Activated naive CD4-positive, alpha-beta T cell treated with anti-CD3 and anti-CD28 coated beads for 36 hours (primary cell): ENCODE results near the gene RRP7A. TPM values are rescaled to one million over a fixed set of nuclear protein-coding genes. Genes with fewer than 3 reads are reported as not detected.
"Not testable (repeated sequence)": the region's sequence is repeated elsewhere in the genome, so short reads cannot be mapped to it uniquely, and the experiment has no call there.

Experiments
- CTCF ChIA-PET: fragments of 350-600 bp; sonication (Branson Sonifier 250); formaldehyde crosslinking; loops from one replicate; lab custom pipeline; 2021; ENCODE audit warnings: antibody characterized with exemption; lab: Charles Lee
- DNase-seq: peaks from one replicate; pipeline ENCODE4 v3.0.0-alpha.2; 2020
- H3K27ac Mint-ChIP-seq: one replicate; pipeline ENCODE4 v1.8.0; 2021; ENCODE audit warnings: mild to moderate bottlenecking, mixed read lengths
- H3K27me3 Mint-ChIP-seq: one replicate; pipeline ENCODE4 v1.8.0; 2021; ENCODE audit warnings: low read depth, mixed read lengths
- H3K36me3 Mint-ChIP-seq: one replicate; pipeline ENCODE4 v1.8.0; 2021; ENCODE audit warnings: low read depth, mixed read lengths
- H3K4me1 Mint-ChIP-seq: one replicate; pipeline ENCODE4 v1.8.0; 2021; ENCODE audit warnings: low read depth, mixed read lengths
- H3K4me3 Mint-ChIP-seq: one replicate; pipeline ENCODE4 v1.8.0; 2021; ENCODE audit warnings: mild to moderate bottlenecking, moderate library complexity, mixed read lengths
- H3K9me3 Mint-ChIP-seq: one replicate; pipeline ENCODE4 v1.8.0; 2021; ENCODE audit warnings: mixed read lengths
- intact Hi-C: fragments of 100-400 bp; cut with micrococcal nuclease; formaldehyde crosslinking; loops from one replicate; pipeline ENCODE4 v1.15.1; 2023
- total RNA-seq, 2 experiments: library from RNA; stranded (reverse); gene quantifications; one replicate each; pipeline ENCODE4 v1.2.3, GENCODE V29; 2021

RRP7A gene
- total RNA-seq, 2 experiments from 2014 or later, result 104 to 111 TPM

- H3K4me1 Mint-ChIP-seq, H3K36me3 Mint-ChIP-seq, H3K9me3 Mint-ChIP-seq, DNase-seq, H3K27ac Mint-ChIP-seq, intact Hi-C loops, H3K27me3 Mint-ChIP-seq, CTCF ChIA-PET, H3K4me3 Mint-ChIP-seq: not testable (repeated sequence)
Observed at GRCh38 chr22:42531401-42532084, 11.9 kb upstream of the RRP7A start.

DNA sequence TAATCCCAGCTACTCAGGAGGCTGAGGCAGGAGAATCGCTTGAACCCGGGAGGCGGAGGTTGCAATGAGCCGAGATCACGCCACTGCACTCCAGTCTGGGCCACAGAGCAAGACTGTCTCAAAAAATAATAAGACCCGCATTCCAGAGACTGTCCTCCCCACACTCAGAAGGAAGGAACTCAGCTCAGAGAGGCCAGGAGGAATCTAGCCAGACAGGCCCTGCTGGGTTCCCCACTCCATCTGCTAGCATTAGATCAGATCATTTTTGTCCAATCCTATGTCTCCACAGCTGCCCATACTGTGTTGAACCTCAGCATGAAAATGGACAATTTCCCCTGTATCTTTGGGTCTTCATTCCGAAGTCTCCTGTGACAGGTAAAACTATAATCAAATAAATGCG, 9.8 kb upstream of the RRP7A start:
- DNase-seq, H3K27ac Mint-ChIP-seq, H3K9me3 Mint-ChIP-seq, H3K4me1 Mint-ChIP-seq, intact Hi-C loops, CTCF ChIA-PET, H3K36me3 Mint-ChIP-seq, H3K27me3 Mint-ChIP-seq, H3K4me3 Mint-ChIP-seq: not testable (repeated sequence)

DNA sequence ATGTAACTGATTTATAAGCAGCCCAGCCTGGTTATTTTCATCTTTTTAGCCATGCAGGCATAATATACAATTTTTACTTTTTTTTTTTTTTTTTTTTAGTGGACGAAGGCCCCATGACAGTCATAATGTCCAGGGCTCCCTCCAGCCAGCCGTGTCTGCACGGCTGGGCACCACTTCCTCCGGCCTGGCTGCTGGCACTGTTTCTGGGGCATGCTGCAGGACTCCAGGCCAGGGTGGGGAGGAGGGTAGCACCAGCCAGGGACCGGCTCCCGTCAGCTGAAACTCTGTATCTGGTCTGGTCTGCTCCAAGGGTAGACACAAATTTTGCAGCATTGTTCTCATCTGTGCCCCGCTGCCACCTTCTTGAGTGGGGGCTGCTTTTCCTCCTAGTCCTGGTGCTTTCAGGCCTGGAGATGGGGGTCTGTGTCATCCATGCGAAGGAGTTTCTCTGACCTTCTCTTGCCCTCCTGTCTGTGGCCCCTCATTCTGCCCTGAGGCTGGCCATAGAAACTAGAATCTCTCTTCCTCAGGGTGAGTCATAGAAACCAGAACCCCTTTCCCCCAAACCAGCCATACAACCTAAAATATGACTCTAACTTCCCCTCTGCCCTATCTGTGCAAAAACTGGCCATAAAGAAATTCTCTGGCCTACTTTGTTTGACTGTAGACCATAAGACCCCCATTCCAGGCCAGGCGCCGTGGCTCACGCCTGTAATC, 9.2 kb upstream of the RRP7A start:
- H3K9me3 Mint-ChIP-seq, result no peaks in the 10 kb centered on the region
- CTCF ChIA-PET, result no interaction called here
- H3K27ac Mint-ChIP-seq, result no peak overlapping the region
- no peaks in the 10 kb centered on the region for H3K27me3 Mint-ChIP-seq
- no peak for DNase-seq
- no peak overlapping the region for H3K4me3 Mint-ChIP-seq
- no peaks in the 10 kb centered on the region for H3K36me3 Mint-ChIP-seq
- peaks cover 5% of the 10 kb centered on the region for H3K4me1 Mint-ChIP-seq
- intact Hi-C loops, result no loop called here

- Mint-ChIP-seq H3K4me1 (peaks cover 13% of the 10 kb centered on the region), H3K36me3 (peaks cover 6% of the 10 kb centered on the region), H3K9me3 (no peaks in the 10 kb centered on the region), H3K27me3 (no peaks in the 10 kb centered on the region), H3K4me3 (no peak overlapping the region), H3K27ac (no peak overlapping the region)
- CTCF ChIA-PET, result interaction anchor here (0.7 kb wide), 1 partner anchor 329 kb away, joined by 7 read pairs; no protein-coding TSS in a partner anchor
- no peak for DNase-seq
- intact Hi-C loops, result no loop called here
Observed at GRCh38 chr22:42522546-42522945, 3.0 kb upstream of the RRP7A start.

DNA sequence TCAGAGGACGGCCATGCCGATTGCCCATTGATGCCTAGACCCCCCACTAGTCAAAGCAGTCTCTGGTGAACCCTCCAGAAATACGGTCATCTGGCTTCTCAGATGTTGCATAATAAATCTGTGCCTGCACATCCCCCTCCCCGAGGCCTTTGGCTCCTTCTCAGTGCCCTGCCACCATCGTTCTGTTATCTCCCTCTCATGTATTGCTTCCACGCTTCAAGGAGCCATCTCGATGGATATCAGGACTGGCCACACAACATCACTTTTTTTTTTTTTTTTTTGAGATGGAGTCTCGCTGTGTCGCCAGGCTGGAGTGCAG, 1.6 kb upstream of the RRP7A start:
- Mint-ChIP-seq H3K9me3 (no peaks in the 10 kb centered on the region), H3K27me3 (no peaks in the 10 kb centered on the region), H3K4me1 (peaks cover 13% of the 10 kb centered on the region), H3K27ac (no peak overlapping the region), H3K4me3 (no peak overlapping the region), H3K36me3 (peaks cover 10% of the 10 kb centered on the region)
- intact Hi-C loops, result no loop called here
- CTCF ChIA-PET, result no interaction called here
- no peak for DNase-seq

- Mint-ChIP-seq H3K36me3 (peaks cover 16% of the 10 kb centered on the region), H3K4me3 (peak overlapping the region; percentile 97), H3K4me1 (peaks cover 13% of the 10 kb centered on the region), H3K27ac (peak overlapping the region; percentile 87)
- H3K9me3 Mint-ChIP-seq, CTCF ChIA-PET, H3K27me3 Mint-ChIP-seq, DNase-seq: not testable (repeated sequence)
- intact Hi-C loops, result loop anchor here (1.0 to 2.0 kb wide), 2 partner anchors 18 to 429 kb away; partner anchors contain the start of gene NDUFA6
Observed at GRCh38 chr22:42518638-42519524, 715 bp downstream of the RRP7A start.

DNA sequence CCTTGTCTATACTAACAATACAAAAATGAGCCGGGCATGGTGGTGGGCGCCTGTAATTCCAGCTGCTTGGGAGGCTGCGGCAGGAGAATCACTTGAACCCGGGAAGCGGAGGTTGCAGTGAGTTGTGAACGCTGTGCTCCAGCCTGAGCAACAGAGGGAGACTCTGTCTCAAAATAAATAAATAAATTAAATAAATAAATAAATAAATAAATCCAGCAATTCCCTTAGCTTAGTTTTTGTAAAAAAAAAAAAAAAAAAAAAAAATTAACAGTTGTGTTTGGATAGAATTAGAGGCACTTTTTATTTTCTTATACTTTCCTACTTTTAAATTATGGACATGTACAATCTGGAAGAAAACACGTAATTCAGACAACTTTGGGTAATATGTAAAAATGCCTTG, 2.5 kb downstream of the RRP7A start:
- DNase-seq, H3K27ac Mint-ChIP-seq, intact Hi-C loops, CTCF ChIA-PET, H3K4me3 Mint-ChIP-seq, H3K9me3 Mint-ChIP-seq, H3K27me3 Mint-ChIP-seq: not testable (repeated sequence)
- Mint-ChIP-seq H3K36me3 (peaks cover 16% of the 10 kb centered on the region), H3K4me1 (peaks cover 13% of the 10 kb centered on the region)

GRCh38 chr22:42515896-42516295, 3.7 kb downstream of the RRP7A start:
- Mint-ChIP-seq H3K27me3 (no peaks in the 10 kb centered on the region), H3K36me3 (peaks cover 16% of the 10 kb centered on the region), H3K4me1 (peaks cover 13% of the 10 kb centered on the region), H3K4me3 (no peak overlapping the region), H3K9me3 (no peaks in the 10 kb centered on the region), H3K27ac (no peak overlapping the region)
- intact Hi-C loops, result no loop called here
- CTCF ChIA-PET, result no interaction called here
- DNase-seq, result no peak

DNA sequence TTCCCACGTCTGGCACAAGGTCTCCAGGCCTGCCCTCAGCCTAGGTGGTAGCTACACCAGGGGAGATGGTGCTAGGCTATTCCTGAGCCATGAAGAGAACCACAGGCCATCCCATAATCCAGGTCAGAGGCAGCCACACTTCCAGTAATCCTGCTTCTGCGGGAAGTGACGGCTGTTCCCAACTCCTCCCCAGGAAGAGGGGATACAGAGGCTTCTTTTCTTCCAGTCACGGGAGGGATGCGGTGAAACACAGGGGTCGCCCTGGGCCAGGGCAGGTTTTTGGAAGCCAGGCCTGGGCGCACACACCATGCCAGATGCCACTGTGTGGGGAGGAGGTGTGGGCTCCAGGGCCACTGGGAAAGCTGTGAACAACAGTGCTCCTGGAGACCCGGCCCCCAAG, 4.3 kb downstream of the RRP7A start:
- H3K4me3 Mint-ChIP-seq, H3K27ac Mint-ChIP-seq, CTCF ChIA-PET, intact Hi-C loops, DNase-seq, H3K9me3 Mint-ChIP-seq, H3K27me3 Mint-ChIP-seq: not testable (repeated sequence)
- Mint-ChIP-seq H3K4me1 (peaks cover 12% of the 10 kb centered on the region), H3K36me3 (peaks cover 20% of the 10 kb centered on the region)

GRCh38 chr22:42514331-42514730, 5.3 kb downstream of the RRP7A start:
- H3K4me1 Mint-ChIP-seq, CTCF ChIA-PET, H3K9me3 Mint-ChIP-seq, H3K4me3 Mint-ChIP-seq, H3K27ac Mint-ChIP-seq, H3K27me3 Mint-ChIP-seq, DNase-seq: not testable (repeated sequence)
- peaks cover 20% of the 10 kb centered on the region for H3K36me3 Mint-ChIP-seq
- intact Hi-C loops, result loop anchor here (5.0 kb wide), 1 partner anchor 58 kb away; no protein-coding TSS in a partner anchor

- peaks cover 14% of the 10 kb centered on the region for H3K36me3 Mint-ChIP-seq
Observed at GRCh38 chr22:42512273-42512990, 7.2 kb downstream of the RRP7A start.

GRCh38 chr22:42511401-42511891, 8.2 kb downstream of the RRP7A start:
- Mint-ChIP-seq H3K36me3 (peaks cover 11% of the 10 kb centered on the region), H3K4me1 (no peaks in the 10 kb centered on the region), H3K27ac (peak overlapping the region; percentile 24), H3K4me3 (no peak overlapping the region), H3K27me3 (no peaks in the 10 kb centered on the region), H3K9me3 (no peaks in the 10 kb centered on the region)
- intact Hi-C loops, result loop anchor here (5.0 kb wide), 1 partner anchor 61 kb away; no protein-coding TSS in a partner anchor
- CTCF ChIA-PET, result no interaction called here
- no peak for DNase-seq

More at GRCh38 chr22:42512273-42512990, 7.2 kb downstream of the RRP7A start:
- H3K9me3 Mint-ChIP-seq, H3K27me3 Mint-ChIP-seq, DNase-seq, H3K4me3 Mint-ChIP-seq, H3K4me1 Mint-ChIP-seq, H3K27ac Mint-ChIP-seq, CTCF ChIA-PET: not testable (repeated sequence)
- intact Hi-C loops, result loop anchor here (5.0 kb wide), 1 partner anchor 60 kb away; no protein-coding TSS in a partner anchor
